ENCODE data around the gene HNRNPA1. TPM values are rescaled to one million over a fixed set of nuclear protein-coding genes. Genes with fewer than 3 reads are reported as not detected.

HNRNPA1 gene
- total and polyA plus RNA-seq, 9 of the 15 experiments (the other 6 are each of a cell fraction or from before 2014, with no cell fraction given) = 1,166 to 2,703 (median 1,815) TPM

- TF ChIP-seq YY1 (IDR thresholded peaks at IDR 0.05; ENCODE audit: borderline replicate concordance in 1 of 3, control insufficient read depth in 1 of 3, extremely low read depth in 1 of 3, insufficient read depth in 3 of 3, insufficient read length in 1 of 3, insufficient replicate concordance in 2 of 3, low read depth in 1 of 3, low read length in 2 of 3) (peak; percentile 84 to 97 (median 96)), MLLT1 (IDR thresholded peaks at IDR 0.05) (no peak; a peak in 1 of 4 replicates), ASH1L (IDR thresholded peaks at IDR 0.05; ENCODE audit: borderline replicate concordance, low read depth, partially characterized antibody) (peak; percentile 90), PRPF4 (IDR thresholded peaks at IDR 0.05; ENCODE audit: insufficient read depth, low read depth, low read length, poor library complexity, severe bottlenecking) (no peak), PHF8 (IDR thresholded peaks at IDR 0.05; ENCODE audit: borderline replicate concordance, low read length) (peak; percentile 80; the same call in 1 of the 2 replicates), AFF1 (IDR thresholded peaks at IDR 0.05; ENCODE audit: low read depth in 1 of 2, partially characterized antibody in 2 of 2) (peak in 1 of 2 experiments; percentile 84), TGIF2 (CRISPR knock-in tag; IDR thresholded peaks at IDR 0.05) (no peak), CBX8 (IDR thresholded peaks at IDR 0.05; ENCODE audit: borderline replicate concordance, extremely low read depth, low read depth, low read length, poor library complexity, severe bottlenecking) (no peak), ZNF347 (CRISPR knock-in tag; IDR thresholded peaks at IDR 0.05; ENCODE audit: low read depth) (no peak), MAFF (IDR thresholded peaks at IDR 0.05; ENCODE audit: low read length) (no peak), XRCC3 (IDR thresholded peaks at IDR 0.05) (no peak), CTBP1 (IDR thresholded peaks at IDR 0.05; ENCODE audit: borderline replicate concordance) (peak; percentile 47; the same call in 1 of the 2 replicates), ZNF583 (CRISPR knock-in tag; IDR thresholded peaks at IDR 0.05) (no peak), ZBTB1 (CRISPR knock-in tag; IDR thresholded peaks at IDR 0.05; ENCODE audit: borderline replicate concordance, low read depth) (peak; percentile 96), NFE2L1 (tag; IDR thresholded peaks at IDR 0.05; ENCODE audit: borderline replicate concordance, low read depth) (no peak), SRSF3 (IDR thresholded peaks at IDR 0.05; ENCODE audit: insufficient read depth, low read length) (no peak), MLX (CRISPR knock-in tag; conservative IDR thresholded peaks at IDR 0.05) (no peak), MTA1 (IDR thresholded peaks at IDR 0.05; ENCODE audit: borderline replicate concordance) (no peak), ELF2 (CRISPR knock-in tag; IDR thresholded peaks at IDR 0.05) (no peak)
These were observed 676 bp upstream of the HNRNPA1 start, which contains the start of gene CBX5 (continued) for GRCh38 chr12:54279632-54280467.

Data from K562 (cell line).